Astrocyte (in vitro differentiated cells and primary cell): ENCODE measurements around the gene ATP6V0D1.

Experiments
- CTCF ChIP-seq: IDR thresholded peaks from 2 replicates; pipeline ENCODE4 v1.5.1; 2011; ENCODE audit warnings: low read depth, mild to moderate bottlenecking, inconsistent platforms, low read length, moderate library complexity; ENCODE audit not compliant: insufficient read depth
- EZH2 ChIP-seq: IDR thresholded peaks from 2 replicates; pipeline ENCODE4 v1.6.1; 2012; ENCODE audit warnings: mild to moderate bottlenecking, low read length, inconsistent platforms; ENCODE audit not compliant: insufficient read depth

GRCh38 chr16:67470359-67470758, 10.6 kb downstream of the ATP6V0D1 start:
- TF ChIP-seq CTCF (no peak), EZH2 (no peak)
